NB4 (cell line): ENCODE data around the gene PRSS21.

Experiments
- DNase-seq: peaks from one replicate; pipeline ENCODE4 v3.0.0; 2010; ENCODE audit warnings: low read depth
- H3K4me3 ChIP-seq: one replicate; pipeline ENCODE4 v1.5.1; 2011; ENCODE audit warnings: mild to moderate bottlenecking, low read depth, low read length, moderate library complexity
- MYC ChIP-seq: IDR thresholded peaks from 2 replicates; pipeline ENCODE4 v1.6.1; 2011; ENCODE audit warnings: low read depth, low read length
- POLR2A ChIP-seq: IDR thresholded peaks from 2 replicates; pipeline ENCODE4 v1.6.1; 2011; ENCODE audit warnings: mild to moderate bottlenecking; ENCODE audit not compliant: insufficient read length; ENCODE audit errors: extremely low read depth
- TF ChIP-seq, protein P1 (sequence below): IDR thresholded peaks from 2 replicates; pipeline ENCODE4 v1.6.1; 2011; ENCODE audit warnings: low read depth, low read length
- TF ChIP-seq, protein P2 (sequence below): IDR thresholded peaks from one replicate; pipeline ENCODE4 v1.5.1; 2012; ENCODE audit warnings: low read depth, low read length

PRSS21 gene

DNA sequence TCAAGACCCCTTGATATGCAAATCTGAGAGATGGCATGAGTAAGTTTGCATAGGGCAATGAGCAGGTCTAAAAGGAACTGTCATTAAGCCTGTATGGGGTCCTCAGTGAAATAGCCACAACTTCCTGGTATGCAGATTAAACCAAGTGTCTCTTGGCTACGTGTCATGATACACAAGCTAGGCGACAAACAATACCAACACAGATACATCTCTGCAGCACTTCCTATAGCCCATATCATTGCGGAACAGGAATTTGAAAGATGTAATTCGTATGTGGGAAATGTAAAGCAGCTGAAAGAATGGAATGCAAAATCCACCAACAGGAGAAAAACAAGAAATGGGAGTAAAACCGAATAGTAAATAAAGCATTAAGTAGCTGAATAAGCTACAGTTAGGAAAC, 28.1 kb downstream of the PRSS21 start:
- DNase-seq: no peak
- TF ChIP-seq MYC: no peak
- TF ChIP-seq, protein P1, sequence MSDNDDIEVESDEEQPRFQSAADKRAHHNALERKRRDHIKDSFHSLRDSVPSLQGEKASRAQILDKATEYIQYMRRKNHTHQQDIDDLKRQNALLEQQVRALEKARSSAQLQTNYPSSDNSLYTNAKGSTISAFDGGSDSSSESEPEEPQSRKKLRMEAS: no peak
- no peak for TF ChIP-seq POLR2A
- TF ChIP-seq, protein P2, sequence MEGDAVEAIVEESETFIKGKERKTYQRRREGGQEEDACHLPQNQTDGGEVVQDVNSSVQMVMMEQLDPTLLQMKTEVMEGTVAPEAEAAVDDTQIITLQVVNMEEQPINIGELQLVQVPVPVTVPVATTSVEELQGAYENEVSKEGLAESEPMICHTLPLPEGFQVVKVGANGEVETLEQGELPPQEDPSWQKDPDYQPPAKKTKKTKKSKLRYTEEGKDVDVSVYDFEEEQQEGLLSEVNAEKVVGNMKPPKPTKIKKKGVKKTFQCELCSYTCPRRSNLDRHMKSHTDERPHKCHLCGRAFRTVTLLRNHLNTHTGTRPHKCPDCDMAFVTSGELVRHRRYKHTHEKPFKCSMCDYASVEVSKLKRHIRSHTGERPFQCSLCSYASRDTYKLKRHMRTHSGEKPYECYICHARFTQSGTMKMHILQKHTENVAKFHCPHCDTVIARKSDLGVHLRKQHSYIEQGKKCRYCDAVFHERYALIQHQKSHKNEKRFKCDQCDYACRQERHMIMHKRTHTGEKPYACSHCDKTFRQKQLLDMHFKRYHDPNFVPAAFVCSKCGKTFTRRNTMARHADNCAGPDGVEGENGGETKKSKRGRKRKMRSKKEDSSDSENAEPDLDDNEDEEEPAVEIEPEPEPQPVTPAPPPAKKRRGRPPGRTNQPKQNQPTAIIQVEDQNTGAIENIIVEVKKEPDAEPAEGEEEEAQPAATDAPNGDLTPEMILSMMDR: no peak

DNA sequence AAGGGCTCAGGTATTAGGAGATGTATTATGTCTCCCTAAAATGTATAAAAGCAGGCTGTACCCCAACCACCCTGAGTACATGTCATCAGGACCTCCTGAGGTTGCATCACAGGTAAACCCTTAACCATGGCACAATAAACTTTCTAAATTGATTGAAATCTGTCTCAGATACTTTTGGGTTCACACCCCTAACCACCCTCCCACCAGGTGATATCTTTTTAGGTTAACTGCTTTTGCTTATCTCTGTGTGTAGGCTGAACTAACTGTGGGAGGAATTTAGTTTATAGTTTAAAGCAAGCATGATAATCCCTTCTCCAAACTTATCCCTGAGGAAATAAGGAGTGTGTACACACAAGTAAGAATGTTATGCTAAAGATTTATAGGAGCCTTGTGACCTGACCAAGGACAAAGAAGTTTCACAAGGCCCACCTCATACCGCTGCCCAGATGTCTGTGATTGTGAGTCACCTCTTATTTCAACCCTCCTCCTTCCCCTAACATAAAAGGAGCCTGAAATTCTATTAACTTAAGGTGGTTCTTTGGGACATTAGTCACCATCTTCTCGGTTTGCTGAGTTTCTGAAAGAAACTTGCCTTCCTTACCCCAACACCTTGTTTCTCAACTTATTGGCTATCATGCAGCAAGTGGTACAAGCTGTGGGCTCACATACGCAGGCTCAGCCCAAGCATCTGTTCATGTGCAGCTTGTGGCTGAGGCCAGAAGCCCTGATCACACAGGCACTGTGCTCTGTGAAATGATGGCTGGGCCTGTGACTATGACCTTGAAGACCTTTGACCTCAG, 29.7 kb downstream of the PRSS21 start:
- no peak overlapping the region for H3K4me3 ChIP-seq
- DNase-seq: no peak
- TF ChIP-seq, protein P2: no peak
- TF ChIP-seq MYC: no peak
- TF ChIP-seq, protein P1: no peak
- TF ChIP-seq POLR2A: no peak

More for the DNA sequence above, 28.1 kb downstream of the PRSS21 start:
- no peak overlapping the region for H3K4me3 ChIP-seq

DNA sequence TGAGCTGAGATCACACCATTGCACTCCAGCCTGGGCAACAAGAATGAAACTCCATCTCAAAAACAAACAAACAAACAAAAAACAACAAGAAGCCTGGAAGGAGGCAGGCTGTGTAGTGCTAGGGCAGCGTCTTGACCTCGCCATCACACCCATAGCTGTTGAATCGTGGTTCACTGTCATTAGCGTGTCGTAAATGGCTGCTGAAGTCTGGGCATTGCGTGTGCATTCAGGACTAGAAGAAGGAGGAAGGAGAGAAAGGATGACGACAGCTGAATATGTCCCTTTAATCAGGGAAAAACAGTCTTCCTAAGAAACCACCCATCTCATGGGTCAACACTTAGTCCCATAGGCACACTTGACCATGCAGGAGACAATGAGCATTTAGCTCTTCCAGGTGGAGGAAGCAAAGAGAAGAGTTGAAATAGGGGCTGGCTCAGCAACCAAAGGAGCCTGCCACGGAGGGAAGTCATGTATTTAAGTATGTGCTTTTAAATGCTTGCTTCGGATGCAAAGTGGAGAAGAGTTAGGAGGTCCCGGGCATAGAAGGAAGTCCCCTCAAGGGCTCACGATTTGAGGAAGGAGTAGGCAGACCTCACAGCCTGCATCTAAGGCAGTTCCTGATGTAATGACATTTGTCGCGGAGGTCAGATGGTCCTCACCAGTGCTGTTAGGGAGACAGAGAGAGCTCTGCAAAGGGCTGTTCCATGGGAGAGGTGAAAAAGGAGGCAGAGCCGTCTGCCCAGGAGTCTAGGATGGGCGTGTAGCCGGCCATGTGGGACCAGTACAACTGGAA, 32.1 kb downstream of the PRSS21 start:
- DNase-seq: no peak
- H3K4me3 ChIP-seq: no peak overlapping the region
- no peak for TF ChIP-seq POLR2A
- TF ChIP-seq MYC: no peak
- TF ChIP-seq, protein P2: no peak
- TF ChIP-seq, protein P1: no peak

DNA sequence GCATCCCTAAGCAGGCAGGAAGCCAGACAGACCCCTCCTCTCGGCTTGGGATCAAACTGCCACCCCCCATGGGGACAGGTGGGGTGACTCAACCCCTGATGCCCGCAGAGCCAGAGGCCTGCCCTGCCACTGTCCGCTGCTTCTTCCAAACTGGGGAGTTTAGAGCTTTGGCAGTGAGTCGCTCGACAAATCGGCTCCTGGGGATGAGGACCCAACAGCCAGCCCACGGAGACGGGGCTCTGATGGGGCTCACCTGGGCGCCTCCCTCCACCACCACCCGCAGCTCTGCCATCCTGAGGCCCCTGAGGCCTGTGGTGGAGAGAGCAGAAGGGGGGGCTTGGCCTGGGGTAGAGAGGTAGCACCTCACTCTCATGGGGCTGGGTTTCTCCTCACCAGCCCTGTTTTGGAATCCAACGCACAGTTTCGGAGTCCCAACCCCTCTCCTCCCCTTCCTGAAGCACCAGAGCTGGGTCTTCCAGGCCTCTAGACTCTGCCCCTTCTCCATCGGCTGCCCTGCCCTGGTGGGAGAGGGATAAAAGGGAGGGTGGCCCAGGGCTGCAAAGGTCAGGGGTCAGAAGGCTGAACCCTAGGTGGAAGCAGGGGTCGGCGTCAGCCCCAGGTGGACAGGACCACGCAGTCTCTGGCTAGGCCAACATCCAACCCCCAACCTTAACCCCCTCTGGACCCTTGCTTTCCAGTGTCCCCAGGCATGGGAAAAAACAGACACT, 35.1 kb downstream of the PRSS21 start:
- H3K4me3 ChIP-seq: no peak overlapping the region
- no peak for DNase-seq
- TF ChIP-seq, protein P1: no peak
- TF ChIP-seq POLR2A: no peak
- TF ChIP-seq MYC: no peak
- TF ChIP-seq, protein P2: no peak

DNA sequence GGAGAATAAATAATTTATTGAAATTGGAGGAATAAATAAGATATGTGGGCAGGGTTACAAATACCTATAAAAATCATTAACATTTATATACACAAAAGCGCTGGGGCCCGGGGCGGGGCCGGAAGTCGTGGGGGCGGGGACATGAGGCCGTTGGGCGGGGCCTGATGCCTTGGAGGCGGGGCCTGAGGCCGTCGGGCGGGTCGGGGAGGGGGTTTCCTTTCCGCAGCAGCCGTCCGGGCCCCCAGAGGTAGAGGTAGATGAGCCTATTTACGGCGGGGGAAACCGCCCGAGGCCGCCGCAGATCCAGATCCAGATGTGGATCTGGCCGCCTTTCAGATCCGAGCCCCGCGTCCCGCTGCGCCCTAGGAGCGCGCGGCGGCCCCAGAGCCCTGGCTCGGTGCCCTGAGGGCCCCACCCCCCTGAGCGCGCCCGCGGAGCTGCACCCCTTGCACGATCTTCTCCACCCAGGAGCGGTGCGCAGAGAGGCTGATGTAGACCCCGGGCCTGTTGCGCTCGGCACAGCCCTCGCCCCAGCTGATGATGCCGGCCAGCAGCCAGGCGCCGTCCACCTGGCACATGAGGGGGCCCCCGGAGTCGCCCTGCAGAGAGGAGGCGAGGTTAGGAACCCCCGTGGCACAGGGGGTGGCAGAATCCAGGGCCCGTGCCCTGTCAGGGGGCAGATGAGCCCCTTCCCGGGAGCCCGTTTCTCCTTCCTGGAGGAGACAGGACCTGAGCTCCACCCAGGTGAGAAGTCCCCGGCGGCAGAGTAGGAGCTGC, 35.9 kb downstream of the PRSS21 start:
- no peak for DNase-seq

More for the DNA sequence above, 35.9 kb downstream of the PRSS21 start:
- TF ChIP-seq, protein P1: no peak
- H3K4me3 ChIP-seq: no peak overlapping the region
